ENCODE measurements around the gene AAMP.

- TF ChIP-seq USF2 (CRISPR knock-in tag; IDR thresholded peaks at IDR 0.05) (no peak), CTCF (IDR thresholded peaks at IDR 0.05) (no peak), SMAD3 (CRISPR knock-in tag; IDR thresholded peaks at IDR 0.05; ENCODE audit: borderline replicate concordance) (no peak), SP1 (CRISPR knock-in tag; conservative IDR thresholded peaks at IDR 0.05) (no peak), MAX (CRISPR knock-in tag; IDR thresholded peaks at IDR 0.05) (no peak), CREM (CRISPR knock-in tag; IDR thresholded peaks at IDR 0.05) (no peak), JUN (CRISPR knock-in tag; IDR thresholded peaks at IDR 0.05) (no peak)
These were observed 31.1 kb downstream of the AAMP start for GRCh38 chr2:218238887-218239286.
